ENCODE measurements around the gene RELT.

DNA sequence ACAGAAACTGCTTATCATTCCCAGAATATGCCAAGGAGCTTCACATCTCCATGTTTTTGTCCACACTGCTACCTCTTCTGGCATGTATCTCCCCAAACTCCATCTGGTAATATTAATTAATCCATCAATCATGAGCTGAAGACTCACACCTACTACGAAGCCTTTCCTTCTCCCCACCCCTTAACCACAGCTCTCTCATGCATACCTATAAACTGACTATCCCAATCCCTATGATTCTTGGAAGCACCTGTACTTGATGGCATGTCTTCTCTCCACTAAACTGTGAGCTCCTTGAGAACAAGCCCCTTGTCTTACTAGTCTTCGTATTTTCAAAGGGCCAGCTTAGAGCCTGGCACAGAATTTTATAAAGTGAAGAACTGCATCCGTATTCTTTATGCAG, 47.3 kb downstream of the RELT start:
- TF ChIP-seq CTCF (IDR thresholded peaks at IDR 0.05; ENCODE audit: insufficient read depth, low read depth, low read length), result no peak
- no peak for TF ChIP-seq EZH2 (IDR thresholded peaks at IDR 0.05; ENCODE audit: insufficient read depth, low read length)

Data from astrocyte (in vitro differentiated cells and primary cell).